ENCODE data around the gene SLC16A5. TPM values are rescaled to one million over a fixed set of nuclear protein-coding genes. Genes with fewer than 3 reads are reported as not detected.

Gene SLC16A5
- total RNA-seq, 1 donor from 2014 or later = 3.0 TPM

- no peak overlapping the region for H3K27ac Mint-ChIP-seq (ENCODE audit: unreplicated experiment)
Observed at GRCh38 chr17:75116737-75117136, 29.0 kb downstream of the SLC16A5 start.

DNA sequence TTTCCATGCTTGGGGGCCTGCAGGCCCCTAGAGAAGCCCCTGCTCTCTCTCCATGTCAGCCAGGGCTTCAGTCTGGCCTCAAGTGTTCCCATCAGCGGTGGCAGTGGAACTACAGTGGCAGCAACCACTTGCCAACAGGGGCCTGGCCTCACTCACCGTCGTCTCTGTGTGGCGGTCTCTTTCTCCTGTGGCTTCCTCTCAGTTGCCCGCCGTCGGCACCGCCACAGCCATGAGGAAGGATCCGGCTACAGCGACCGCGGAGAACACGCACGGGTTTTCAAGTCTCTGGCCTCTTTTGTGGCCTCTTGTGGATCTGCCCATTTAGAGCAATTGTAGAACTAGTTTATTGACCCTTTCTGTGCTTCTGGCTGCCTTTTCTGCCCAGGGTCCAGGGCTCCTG, 30.6 kb downstream of the SLC16A5 start:
- H3K36me3 Mint-ChIP-seq (ENCODE audit: low read depth) = peaks cover 8% of the 10 kb centered on the region
- H3K4me1 Mint-ChIP-seq (ENCODE audit: low read depth) = peaks cover 14% of the 10 kb centered on the region
- no peaks in the 10 kb centered on the region for H3K9me3 Mint-ChIP-seq (ENCODE audit: low read depth)
- DNase-seq (ENCODE audit: low spot score) = no peak
- H3K27me3 Mint-ChIP-seq (ENCODE audit: low read depth) = no peaks in the 10 kb centered on the region
- no peak overlapping the region for H3K4me3 Mint-ChIP-seq (ENCODE audit: unreplicated experiment)
- no peak overlapping the region for H3K27ac Mint-ChIP-seq (ENCODE audit: unreplicated experiment)
- no peak for TF ChIP-seq CTCF (IDR thresholded peaks at IDR 0.05)

More at GRCh38 chr17:75116737-75117136, 29.0 kb downstream of the SLC16A5 start:
- Mint-ChIP-seq H3K4me3 (ENCODE audit: unreplicated experiment) (no peak overlapping the region), H3K4me1 (ENCODE audit: low read depth) (peaks cover 19% of the 10 kb centered on the region), H3K36me3 (ENCODE audit: low read depth) (peaks cover 10% of the 10 kb centered on the region), H3K9me3 (ENCODE audit: low read depth) (no peaks in the 10 kb centered on the region), H3K27me3 (ENCODE audit: low read depth) (no peaks in the 10 kb centered on the region)
- no peak for DNase-seq (ENCODE audit: low spot score)
- TF ChIP-seq CTCF (IDR thresholded peaks at IDR 0.05) = no peak

DNA sequence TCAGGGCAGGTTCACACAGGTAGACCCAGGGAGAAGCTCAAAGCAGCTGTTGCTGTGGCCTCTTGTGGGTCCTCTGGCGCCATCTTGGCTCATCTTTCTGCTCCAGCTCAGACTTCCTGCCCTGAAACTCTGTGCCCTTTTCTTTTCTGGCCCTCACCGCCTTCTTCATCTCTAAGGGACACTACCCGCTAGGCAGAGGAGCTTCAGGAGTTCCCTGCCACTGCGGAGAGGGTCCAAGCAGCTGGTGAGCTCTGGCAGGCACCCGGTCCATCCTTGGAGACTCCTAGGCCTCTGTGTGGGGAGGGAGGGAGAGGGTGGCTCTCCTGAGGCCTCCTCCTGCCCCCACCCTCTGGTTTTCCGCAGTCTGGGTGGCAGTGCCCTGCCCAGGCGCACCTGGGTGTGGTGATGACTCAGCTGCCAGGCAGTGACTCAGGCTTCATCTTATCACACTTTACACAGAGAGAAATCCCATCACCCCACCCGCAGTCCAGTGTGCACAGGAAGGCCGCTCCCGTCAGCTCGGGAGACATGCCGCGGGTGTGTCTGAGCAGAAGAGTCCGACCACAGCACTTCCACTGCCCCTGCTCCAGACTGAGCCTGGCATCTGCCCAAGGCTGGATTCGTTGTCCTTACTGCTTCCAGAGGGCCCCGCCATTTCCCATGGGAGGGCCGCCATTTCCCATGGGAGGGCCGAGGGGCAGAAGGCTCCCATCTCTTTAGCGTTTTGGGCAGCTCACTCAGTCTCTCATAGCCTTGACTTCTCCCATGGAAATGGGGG, 36.5 kb downstream of the SLC16A5 start:
- DNase-seq (ENCODE audit: low spot score) = no peak
- no peaks in the 10 kb centered on the region for H3K27me3 Mint-ChIP-seq (ENCODE audit: low read depth)
- TF ChIP-seq CTCF (IDR thresholded peaks at IDR 0.05) = no peak

GRCh38 chr17:75124819-75125162, 37.0 kb downstream of the SLC16A5 start:
- no peaks in the 10 kb centered on the region for H3K9me3 Mint-ChIP-seq (ENCODE audit: low read depth)
- TF ChIP-seq CTCF (IDR thresholded peaks at IDR 0.05) = no peak
- H3K27ac Mint-ChIP-seq (ENCODE audit: unreplicated experiment) = peak overlapping the region; percentile 81
- no peak for DNase-seq (ENCODE audit: low spot score)
- peaks cover 7% of the 10 kb centered on the region for H3K36me3 Mint-ChIP-seq (ENCODE audit: low read depth)
- H3K27me3 Mint-ChIP-seq (ENCODE audit: low read depth) = no peaks in the 10 kb centered on the region
- H3K4me1 Mint-ChIP-seq (ENCODE audit: low read depth) = peaks cover 15% of the 10 kb centered on the region
- no peak overlapping the region for H3K4me3 Mint-ChIP-seq (ENCODE audit: unreplicated experiment)

More for the DNA sequence above, 36.5 kb downstream of the SLC16A5 start:
- peaks cover 5% of the 10 kb centered on the region for H3K36me3 Mint-ChIP-seq (ENCODE audit: low read depth)
- peak overlapping the region; percentile 81 for H3K27ac Mint-ChIP-seq (ENCODE audit: unreplicated experiment)
- no peaks in the 10 kb centered on the region for H3K9me3 Mint-ChIP-seq (ENCODE audit: low read depth)
- peaks cover 15% of the 10 kb centered on the region for H3K4me1 Mint-ChIP-seq (ENCODE audit: low read depth)
- no peak overlapping the region for H3K4me3 Mint-ChIP-seq (ENCODE audit: unreplicated experiment)

DNA sequence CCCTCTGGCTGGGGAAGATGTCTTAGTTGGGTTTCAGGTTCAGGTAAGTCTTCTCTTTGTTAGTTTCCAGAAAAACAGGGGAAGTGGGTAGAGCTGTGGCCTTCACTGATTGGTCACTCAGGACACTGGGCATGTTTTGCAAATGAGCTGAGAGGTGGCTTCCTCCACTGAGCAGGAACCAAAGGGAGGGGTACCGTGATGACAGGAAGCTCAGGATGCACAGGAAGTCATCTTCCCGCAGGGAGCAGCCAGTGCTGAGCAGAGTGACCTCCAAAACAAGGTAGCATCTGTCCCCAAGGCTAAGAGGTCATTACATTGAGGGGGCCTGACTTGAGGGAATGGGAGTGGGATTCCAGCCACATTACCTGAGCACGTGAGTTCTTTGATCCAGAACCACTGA, 38.2 kb downstream of the SLC16A5 start:
- no peaks in the 10 kb centered on the region for H3K27me3 Mint-ChIP-seq (ENCODE audit: low read depth)
- TF ChIP-seq CTCF (IDR thresholded peaks at IDR 0.05) = no peak
- H3K36me3 Mint-ChIP-seq (ENCODE audit: low read depth) = peaks cover 3% of the 10 kb centered on the region
- H3K4me1 Mint-ChIP-seq (ENCODE audit: low read depth) = peaks cover 21% of the 10 kb centered on the region
- DNase-seq (ENCODE audit: low spot score) = no peak
- no peaks in the 10 kb centered on the region for H3K9me3 Mint-ChIP-seq (ENCODE audit: low read depth)
- H3K4me3 Mint-ChIP-seq (ENCODE audit: unreplicated experiment) = no peak overlapping the region
- H3K27ac Mint-ChIP-seq (ENCODE audit: unreplicated experiment) = no peak overlapping the region

All from chondrocyte (in vitro differentiated cells).